Measurements from ENCODE around the gene TMEM52. TPM values are rescaled to one million over a fixed set of nuclear protein-coding genes. Genes with fewer than 3 reads are reported as not detected.

The TMEM52 gene
- total RNA-seq, 4 donors from 2014 or later = 2.9 to 6.4 (median 4.1) TPM

GRCh38 chr1:1927751-1928150 is 8.7 kb upstream of the TMEM52 start:
- intact Hi-C loops (cut with DNase I; ENCODE audit: low total_unique reads) = no loop called here
- DNase-seq (ENCODE audit: low spot score in 2 of 2) = no peak
- H3K4me3 ChIP-seq (ENCODE audit: low read depth, poor library complexity, severe bottlenecking) = no peak overlapping the region
- WGBS, 2 donors = 64 to 68% methylated on average over 25 of the region's 25 CpGs
- TF ChIP-seq CTCF (IDR thresholded peaks at IDR 0.05) (no peak), POLR2A (IDR thresholded peaks at IDR 0.05) (no peak)

- DNase-seq (ENCODE audit: low spot score in 2 of 2) = no peak
- no peak overlapping the region for H3K4me3 ChIP-seq (ENCODE audit: low read depth, poor library complexity, severe bottlenecking)
- 56 to 71% methylated on average over 19 to 21 of the region's 21 CpGs for WGBS, 2 donors
- intact Hi-C loops (cut with DNase I; ENCODE audit: low total_unique reads) = no loop called here
- TF ChIP-seq POLR2A (IDR thresholded peaks at IDR 0.05) (no peak), CTCF (IDR thresholded peaks at IDR 0.05) (no peak)
Observed at GRCh38 chr1:1926886-1927660, 8.0 kb upstream of the TMEM52 start.

- DNase-seq (ENCODE audit: low spot score in 2 of 2) = no peak
- no peak overlapping the region for H3K4me3 ChIP-seq (ENCODE audit: low read depth, poor library complexity, severe bottlenecking)
- 72 to 73% methylated on average over 23 to 26 of the region's 26 CpGs for WGBS, 2 donors
- intact Hi-C loops (cut with DNase I; ENCODE audit: low total_unique reads) = no loop called here
- TF ChIP-seq POLR2A (IDR thresholded peaks at IDR 0.05) = no peak
- no peak for TF ChIP-seq CTCF (IDR thresholded peaks at IDR 0.05)
Observed at GRCh38 chr1:1926346-1926811, 7.3 kb upstream of the TMEM52 start.

GRCh38 chr1:1925437-1926345 is 6.6 kb upstream of the TMEM52 start:
- H3K4me3 ChIP-seq (ENCODE audit: low read depth, poor library complexity, severe bottlenecking) = no peak overlapping the region
- no peak for DNase-seq (ENCODE audit: low spot score in 2 of 2)
- TF ChIP-seq POLR2A (IDR thresholded peaks at IDR 0.05) (no peak), CTCF (IDR thresholded peaks at IDR 0.05) (no peak)
- intact Hi-C loops (cut with DNase I; ENCODE audit: low total_unique reads) = no loop called here
- WGBS, 2 donors = 82 to 86% methylated on average over 15 to 18 of the region's 27 CpGs

- TF ChIP-seq CTCF (IDR thresholded peaks at IDR 0.05) = no peak
- no peak for TF ChIP-seq POLR2A (IDR thresholded peaks at IDR 0.05)
- H3K4me3 ChIP-seq (ENCODE audit: low read depth, poor library complexity, severe bottlenecking) = no peak overlapping the region
- DNase-seq (ENCODE audit: low spot score in 2 of 2) = no peak
- WGBS, 2 donors = 69 to 83% methylated on average over 21 of the region's 21 CpGs
- intact Hi-C loops (cut with DNase I; ENCODE audit: low total_unique reads) = no loop called here
Observed at GRCh38 chr1:1924849-1925248, 5.8 kb upstream of the TMEM52 start.
